Embryonic facial prominence (tissue), 1 donor: ENCODE data around the gene FZR1.

Source experiments
- DNase-seq: peaks from one replicate; pipeline ENCODE4 v3.0.0-alpha.2; 2016; ENCODE audit errors: extremely low spot score

FZR1 gene

DNA sequence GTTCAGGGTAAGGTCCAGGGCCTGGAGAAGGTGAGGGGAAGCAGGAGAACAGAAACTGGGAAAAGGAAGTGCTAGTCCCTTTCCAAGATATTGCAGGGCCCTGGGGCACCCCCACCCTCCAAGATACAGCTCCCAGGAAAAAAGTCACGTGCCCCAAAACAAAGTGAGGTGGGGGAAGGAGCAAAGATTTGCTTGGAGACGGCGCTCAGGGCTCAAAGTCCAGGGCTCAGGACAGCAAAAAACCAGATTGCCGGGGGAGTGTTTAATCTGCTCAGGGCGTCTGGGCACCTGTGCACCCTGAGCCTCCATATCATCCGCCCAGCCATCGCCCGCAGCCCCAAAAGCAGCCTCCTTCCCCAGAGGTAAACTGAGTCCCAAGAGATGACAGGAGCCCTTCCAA, 32.1 kb upstream of the FZR1 start:
- DNase-seq = no peak

DNA sequence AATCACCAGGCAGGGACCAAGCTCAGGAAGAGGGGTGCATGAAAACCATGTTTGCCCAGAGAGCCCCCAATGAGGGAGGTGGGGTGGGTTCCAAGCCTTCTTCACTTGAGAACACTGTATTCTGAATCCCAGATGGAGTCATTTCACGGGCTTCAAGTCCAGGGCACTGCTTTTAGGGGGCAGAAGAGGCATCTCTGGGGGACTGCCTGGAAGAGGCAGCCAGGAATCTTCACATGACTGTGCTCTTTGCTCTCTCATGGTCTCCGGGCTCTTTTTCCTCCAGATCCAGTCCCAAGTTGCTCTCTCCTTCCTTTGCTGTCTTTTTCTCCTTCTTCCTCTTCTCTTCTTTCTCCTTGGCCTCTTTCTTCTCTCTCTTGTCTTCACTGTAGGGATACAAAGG, 31.5 kb upstream of the FZR1 start:
- no peak for DNase-seq

DNA sequence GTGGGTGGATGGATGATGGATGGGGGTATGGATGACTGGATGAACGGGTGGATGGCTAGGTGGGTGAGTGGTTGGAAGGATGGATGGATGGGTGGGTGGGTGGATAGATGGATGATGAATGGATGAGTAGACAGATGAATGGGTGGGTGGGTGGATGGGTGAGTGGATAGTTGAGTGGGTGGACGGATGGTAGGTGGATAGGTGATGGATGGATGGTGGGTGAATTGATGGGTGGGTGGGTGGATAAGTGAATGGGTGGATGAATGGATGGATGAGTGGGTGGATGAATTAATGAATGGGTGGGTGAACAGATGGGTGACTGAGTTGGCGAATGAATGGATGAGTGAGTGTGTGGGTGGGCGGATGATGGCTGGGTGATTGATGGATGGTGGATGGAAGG, 30.7 kb upstream of the FZR1 start:
- DNase-seq = no peak

DNA sequence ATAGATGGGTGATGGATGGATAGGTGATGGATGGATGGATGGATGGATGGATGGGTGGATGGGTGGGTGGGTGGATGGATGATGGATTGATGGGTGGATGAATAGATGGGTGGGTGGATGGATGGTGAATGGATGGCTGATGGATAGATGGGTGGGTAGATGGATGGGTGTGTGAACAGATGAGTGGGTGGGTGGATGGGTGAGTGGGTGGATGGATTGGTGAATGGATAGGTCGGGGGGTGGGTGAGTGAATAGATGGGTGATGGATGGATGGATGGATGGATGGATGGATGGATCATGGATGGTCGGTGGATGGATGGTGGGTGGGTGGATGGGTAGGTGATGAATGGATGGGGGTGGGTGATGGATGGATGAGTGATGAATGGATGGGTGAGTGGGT, 29.3 kb upstream of the FZR1 start:
- no peak for DNase-seq

DNA sequence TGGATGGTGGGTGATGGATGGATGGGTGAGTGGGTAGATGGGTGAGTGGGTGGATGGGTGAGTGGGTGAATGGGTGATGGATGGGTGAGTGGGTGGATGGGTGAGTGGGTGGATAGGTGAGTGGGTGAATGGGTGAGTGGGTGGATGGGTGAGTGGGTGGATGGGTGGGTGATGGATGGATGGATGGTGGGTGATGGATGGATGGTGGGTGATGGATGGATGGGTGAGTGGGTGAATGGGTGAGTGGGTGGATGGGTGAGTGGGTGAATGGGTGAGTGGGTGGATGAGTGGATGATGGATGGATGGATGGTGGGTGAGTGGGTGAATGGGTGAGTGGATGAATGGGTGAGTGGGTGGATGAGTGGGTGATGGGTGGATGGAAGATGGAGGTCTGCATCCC, 28.6 kb upstream of the FZR1 start:
- no peak for DNase-seq

DNA sequence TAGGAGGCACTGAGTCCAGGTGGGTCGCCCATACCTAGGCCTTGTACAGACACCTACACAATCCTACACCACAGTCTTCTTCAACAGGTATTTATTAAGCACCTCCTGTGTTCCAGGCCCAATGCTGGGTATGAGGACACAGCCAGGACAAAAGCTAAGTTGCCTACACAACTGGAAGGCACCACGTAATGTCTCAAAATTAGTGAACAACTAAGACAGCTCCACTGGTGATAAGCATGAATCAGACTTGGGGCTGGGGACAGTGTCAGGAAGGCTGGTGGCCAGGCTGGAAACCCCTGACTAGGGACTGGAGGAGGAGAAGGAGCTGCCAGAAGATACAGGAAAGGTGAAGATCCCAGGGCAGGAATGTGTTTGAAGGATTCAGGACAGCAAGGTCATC, 28.2 kb upstream of the FZR1 start:
- DNase-seq = no peak

DNA sequence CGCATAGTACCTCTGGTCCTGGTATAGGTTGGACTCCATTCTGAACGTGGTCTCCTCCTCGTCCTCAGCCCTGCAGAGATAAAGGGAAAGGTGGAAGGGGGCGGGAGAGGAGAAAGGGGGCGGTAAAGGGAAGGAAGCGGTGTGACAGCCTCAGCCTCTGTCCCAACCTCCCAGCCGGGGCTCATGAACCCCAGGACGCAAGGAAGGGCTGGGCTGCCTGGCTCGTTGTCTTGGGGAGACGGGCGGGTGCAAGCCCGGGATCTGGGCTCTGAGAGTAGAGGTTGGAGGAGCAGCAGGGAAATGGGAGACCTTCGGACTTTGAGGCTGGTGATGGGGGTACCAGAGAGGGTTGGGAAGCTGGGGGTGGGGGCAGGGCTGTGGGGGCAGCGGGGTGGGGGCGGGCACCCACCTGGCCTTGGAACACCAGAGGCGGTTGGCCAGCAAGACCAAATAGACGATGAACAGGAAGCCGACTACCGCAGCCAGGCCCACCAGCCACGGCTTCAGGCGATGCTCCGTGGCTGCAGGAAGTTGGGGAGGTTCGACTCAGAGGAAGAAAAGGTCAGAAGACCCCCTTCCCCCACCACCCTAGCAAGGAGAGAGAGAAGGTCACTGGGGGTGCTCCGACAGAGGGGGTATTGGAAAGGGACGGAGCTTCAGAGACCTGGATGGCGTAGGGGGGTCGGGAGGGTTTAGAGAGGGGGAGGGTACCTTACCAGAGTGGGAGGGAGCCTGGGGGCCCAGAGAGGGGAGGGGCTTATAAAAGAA, 27.5 kb upstream of the FZR1 start:
- no peak for DNase-seq

DNA sequence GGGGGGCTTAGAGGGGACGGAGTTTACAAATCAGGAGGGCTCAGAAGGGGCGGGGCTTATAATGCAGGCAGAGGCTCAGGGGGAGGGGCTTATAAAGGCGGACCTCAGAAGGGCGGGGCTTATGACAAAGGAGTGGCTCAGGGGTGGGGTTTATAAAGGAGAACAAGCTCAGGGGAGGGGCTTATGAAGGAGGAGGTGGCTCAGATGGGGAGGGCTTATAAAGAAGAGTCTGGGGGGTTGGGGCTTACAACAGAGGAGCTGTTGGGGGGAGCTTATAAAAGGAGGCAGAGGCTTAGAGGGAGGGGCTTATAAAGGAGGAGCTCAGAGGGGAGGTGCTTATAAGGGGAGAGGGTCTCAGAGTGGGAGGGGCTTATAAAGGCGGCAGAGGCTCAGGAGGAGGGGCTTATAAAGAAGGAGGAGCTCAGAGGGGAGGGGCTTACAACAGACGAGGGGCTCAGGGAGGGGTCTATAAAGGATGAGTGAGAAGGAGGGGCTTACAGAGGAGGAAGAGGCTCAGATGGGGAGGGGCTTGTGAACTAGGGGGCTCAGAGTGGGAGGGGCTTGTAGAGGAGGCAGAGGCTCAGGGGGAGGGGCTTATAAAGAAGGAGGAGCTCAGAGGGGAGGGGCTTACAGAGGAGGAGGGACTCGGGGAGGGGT, 26.8 kb upstream of the FZR1 start:
- DNase-seq = no peak

DNA sequence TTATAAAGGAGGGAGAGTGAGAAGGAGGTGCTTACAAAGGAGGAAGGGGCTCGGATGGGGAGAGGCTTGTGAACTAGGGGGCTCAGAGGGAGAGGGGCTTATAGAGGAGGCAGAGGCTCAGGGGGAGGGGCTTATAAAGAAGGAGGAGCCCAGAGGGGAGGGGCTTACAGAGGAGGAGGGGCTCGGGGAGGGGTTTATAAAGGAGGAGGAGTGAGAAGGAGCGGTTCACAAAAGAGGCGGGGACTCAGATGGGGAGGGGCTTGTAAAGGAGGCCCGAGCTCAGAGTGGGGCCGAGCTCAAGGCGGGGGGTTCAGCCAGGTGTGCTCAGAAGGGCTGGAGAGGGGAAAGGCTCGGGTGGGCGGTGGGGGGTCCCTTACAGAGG, 26.3 kb upstream of the FZR1 start:
- no peak for DNase-seq

DNA sequence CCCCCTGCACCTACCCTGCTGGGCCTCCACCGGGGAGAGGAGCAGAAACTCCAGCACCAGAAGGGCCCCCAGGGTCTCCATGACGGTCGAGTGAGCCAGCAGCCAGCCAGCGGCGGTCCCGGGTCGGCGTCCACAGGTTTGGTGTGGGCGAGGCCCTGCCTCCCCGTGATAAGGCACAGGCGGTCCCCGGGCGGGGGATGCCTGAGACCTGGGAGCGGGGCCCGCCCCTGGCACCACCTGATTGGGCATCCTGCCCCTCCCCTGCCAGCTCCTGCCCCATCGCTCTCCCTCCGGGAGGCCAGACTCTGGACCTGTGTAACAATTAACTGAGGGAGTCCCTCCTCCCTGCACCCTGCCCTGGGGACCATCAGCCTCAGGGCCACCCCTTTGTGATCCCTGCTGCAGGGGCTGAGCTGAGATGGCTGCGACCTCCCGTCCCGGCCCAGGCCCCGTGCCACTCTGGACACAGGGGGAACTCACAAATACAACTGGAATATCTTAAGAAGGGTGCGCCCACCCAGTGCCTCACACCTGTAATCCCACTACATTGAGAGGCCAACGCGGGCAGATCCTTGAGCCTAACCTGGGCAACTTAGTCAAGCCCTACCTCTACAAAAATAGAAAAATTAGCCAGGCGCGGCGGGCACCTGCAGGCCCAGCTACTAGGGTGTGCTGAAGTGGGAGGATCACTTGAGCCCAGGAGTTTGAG, 25.6 kb upstream of the FZR1 start, which contains the start of gene SMIM24:
SMIM24 (minus strand) TSS at position 143 of the 709 bp plus-strand sequence; CDS start at position 81, 62 bp downstream.
- DNase-seq = no peak

DNA sequence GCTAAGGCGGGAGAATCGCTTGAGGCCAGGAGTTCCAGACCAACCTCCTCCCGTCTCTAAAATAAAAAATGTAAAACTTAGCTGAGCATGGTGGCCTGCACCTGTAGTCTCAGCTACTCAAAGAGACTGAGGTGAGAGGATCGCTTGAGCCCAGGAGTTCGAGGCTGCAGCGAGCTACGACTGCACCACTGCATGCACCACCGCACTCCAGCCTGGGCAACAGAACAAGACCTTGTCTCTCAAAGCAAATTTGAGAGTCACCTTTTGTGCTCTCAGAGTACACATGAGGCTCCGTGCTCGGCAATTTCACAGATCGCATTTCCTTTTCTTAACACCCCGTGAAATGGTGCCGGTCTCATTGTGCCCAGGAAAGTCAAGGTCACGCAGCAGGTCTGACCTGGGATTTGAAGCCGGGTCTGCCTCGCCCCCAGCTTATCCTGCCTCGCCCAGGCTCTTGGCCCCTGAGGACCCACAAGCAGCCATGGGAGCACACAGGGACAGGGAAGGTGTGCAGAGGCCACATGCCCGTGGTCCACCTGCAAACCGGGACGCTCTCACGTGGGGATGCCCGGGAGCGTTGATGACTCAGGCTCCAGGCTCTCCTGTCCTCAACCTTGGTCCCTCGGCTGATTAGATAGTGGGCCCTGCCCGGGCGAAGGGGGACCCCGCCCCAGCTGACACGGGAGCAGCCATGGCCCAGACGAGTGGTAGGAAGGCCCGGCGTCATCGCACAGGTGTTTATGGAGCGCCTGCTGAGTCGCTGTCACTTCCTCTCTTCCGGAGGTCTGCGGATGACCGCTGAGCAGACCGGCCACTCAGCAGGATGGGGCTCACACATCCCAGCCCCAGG, 24.6 kb upstream of the FZR1 start:
- no peak for DNase-seq

DNA sequence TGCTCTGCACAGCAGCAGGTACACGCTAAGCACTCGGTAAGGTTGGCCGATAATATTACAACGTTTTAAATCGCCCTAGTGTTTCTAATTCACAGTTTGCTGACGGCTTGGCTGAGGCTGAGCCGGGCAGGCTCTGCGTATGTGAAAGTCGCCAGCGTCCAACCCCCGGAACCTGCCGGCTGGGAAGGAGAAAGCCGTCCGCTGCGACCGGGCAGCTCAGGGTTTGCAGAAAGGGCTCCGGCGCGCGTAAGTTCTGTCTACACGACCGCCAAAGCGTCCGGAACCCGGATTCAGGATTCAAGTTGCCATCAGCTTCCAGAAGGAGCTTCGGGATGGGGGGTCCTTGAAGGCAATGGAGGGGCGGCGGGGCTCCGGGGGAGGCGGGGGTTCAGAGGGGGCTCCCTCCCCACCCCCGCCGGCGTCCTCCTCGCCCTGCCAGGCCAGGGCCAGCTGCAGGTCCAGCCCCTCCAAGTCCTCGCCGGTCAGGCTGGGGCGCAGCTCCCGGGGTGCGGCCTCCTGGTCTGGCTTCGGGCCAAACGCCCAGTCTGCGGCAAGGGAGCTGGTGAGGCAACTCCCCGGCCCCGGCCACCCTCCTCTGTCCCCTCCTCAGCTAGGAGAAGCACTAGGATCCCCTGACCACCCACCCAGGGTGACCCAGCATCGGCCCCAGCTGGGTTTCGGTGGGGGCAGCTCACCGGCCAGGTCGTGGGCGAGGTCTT, 23.4 kb upstream of the FZR1 start:
- no peak for DNase-seq

DNA sequence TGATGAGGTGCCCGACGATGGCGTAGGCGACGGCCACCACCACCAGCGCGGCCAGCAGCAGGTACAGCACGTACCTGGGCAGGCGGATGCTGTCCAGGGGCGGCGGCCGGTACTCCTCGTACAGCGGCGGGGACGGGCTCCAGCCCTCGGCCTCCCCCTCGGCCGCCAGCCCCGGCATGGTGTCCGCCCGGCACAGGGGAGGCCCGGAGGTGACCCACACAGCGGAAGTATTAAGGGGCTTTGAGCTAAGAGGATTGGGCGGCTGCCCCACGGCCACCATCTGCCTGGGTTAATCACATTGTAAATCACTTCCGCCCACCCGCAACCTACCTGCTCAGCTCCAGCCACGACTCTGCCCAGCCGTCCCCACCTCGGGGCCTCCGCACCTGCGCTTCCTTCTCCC, 22.9 kb upstream of the FZR1 start, which contains the start of gene SMIM44:
SMIM44 (minus strand) TSS at position 216 of the 403 bp plus-strand sequence; CDS start at position 178, 38 bp downstream.
- no peak for DNase-seq

DNA sequence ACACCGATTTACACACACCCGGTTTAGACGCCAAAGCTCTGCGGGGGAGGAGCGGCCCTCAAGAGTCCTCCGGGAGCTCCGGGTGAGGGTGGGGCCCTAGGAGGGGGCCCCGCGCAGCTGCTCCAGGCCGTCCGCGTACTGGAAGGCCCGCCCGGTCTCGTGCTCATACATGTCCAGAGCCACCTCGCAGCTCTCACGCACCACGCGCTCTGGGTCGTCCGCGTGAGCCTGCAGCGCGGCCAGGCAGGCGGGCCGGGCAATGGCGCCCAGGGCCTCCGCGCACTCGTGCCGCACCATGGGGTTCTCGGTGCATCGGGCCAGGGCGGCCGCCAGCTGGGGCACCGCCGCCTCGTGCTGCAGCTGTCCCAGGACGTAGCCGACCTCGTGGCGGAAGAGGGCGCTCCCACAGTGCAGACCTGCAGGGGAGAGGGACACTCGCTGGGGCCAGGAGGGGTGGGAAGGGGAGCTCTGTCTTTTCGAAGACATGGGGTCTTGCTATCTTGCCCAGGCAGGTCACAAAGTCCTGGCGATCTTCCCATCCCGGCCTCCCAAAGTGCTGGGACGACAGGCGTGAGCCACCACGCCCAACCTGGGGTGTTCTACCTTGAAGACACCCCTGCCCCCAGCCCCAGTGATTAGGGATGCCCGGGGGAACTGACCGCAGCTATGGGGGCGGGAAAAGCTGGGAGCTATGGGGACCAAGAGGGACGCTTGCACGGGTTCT, 14.6 kb upstream of the FZR1 start:
- DNase-seq = no peak

DNA sequence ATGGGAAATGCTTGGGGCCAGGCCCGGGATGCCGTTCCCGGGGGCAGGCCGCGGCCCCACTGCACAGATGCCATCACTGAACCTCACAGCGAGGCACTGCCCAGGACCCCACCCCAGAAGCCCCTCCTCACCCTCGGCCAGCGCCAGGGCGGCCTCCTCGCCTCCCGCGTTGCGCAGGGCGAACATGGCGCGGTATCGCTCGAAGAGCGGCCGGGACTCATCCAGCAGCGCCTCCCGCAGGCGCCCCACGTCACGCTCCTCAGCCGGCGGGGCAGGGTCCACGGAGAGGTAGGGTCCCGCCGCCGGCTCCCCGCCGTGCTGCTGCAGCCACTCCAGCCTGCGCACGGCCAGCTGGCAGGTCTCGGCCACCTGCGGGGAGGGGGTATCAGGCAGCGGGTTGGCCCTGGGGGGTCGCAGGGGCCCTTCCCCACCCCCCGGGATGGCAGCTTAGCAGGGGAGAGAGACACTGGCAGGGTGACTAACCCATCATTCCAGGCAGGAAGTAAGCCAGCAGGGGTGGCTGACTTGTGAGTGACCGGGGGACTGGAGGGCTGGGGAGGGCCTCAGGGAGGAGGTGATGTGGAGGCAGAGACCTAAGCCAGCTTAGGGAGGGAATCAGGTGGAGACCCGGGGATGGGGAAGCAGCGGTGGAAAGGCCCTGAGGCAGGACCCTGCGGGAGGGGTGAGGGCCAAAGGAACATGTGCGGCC, 13.8 kb upstream of the FZR1 start:
- DNase-seq = no peak

DNA sequence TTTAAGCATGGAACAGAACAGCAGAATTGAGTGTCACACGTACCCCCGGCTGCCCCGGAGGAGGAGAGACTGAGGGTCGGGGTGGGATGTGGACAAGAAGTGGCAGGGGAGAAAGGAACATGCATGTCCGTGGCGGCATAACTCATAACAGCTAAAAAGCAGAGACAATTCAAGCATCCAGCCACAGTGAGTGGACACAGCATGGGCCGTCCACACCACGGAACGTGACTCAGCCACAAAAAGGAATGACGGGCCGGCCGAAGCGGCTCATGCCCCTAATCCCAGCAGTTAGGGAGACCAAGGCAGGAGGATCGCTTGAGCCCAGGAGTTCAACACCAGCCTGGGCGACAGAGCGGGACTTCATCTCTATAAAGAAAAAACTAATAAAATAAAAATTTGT, 13.2 kb upstream of the FZR1 start:
- DNase-seq = no peak

DNA sequence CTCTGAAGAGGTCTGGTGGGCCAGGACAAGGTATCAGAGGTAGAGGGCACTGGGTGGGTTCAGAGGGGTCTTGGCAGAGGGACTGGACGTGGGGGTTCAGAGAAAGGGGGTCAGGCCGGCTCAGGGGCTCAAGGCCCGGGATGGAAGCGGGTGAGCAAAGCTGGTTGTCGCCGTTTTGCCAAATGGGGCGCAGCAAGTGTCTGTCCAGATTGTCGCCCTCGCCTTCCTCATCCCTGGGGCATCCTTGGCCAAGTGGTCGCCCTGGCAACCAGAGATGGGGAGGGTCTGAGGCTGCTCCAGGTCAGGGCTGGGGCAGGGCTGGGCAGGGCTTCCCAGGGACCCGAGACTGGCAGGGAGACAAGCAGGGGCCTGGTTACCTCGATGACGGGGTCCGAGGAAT, 12.5 kb upstream of the FZR1 start:
- no peak for DNase-seq

DNA sequence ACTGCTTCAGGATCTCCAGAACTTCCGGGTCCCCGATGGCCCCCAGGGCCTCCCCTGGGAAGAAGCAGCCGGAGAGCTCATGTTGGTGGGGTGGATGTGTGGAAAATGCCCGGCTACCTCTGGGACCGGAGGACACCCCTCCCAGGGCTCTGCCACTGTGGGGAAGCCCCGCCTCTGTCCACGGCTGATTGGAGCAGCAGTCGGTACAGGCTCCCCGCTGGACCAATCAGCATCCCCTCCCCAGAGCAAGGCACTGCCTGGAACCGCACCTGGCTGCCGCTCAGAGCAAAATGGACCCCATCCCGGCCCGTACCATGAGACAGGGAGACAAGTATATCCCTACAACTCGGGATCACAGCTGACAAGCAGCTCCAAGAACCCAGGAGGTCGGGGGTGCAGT, 12.1 kb upstream of the FZR1 start:
- no peak for DNase-seq

DNA sequence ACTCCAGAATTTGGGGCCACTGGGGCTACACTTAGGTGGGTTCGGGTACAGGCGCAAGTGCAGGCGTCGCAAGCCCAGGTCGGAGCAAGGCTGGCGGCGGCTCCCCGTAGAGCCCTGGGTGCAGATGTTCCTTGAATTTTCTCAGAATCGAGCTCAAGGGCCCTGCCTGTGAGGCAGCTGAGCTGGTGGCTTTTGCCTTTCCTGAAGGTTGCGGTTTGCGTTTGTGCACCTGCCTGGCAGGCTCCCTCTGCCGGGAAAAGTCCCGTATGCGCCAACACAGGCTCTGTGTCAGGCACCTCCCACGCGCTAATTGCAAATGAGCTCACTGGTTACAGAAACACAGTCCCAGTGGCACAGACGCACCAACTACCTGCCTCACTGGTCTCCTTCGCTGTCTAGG, 11.6 kb upstream of the FZR1 start:
- DNase-seq = no peak
